ENCODE data around the gene BAZ1B. TPM values are rescaled to one million over a fixed set of nuclear protein-coding genes. Genes with fewer than 3 reads are reported as not detected.

The BAZ1B gene
- total RNA-seq, 1 experiment from 2014 or later: 107 TPM

DNA sequence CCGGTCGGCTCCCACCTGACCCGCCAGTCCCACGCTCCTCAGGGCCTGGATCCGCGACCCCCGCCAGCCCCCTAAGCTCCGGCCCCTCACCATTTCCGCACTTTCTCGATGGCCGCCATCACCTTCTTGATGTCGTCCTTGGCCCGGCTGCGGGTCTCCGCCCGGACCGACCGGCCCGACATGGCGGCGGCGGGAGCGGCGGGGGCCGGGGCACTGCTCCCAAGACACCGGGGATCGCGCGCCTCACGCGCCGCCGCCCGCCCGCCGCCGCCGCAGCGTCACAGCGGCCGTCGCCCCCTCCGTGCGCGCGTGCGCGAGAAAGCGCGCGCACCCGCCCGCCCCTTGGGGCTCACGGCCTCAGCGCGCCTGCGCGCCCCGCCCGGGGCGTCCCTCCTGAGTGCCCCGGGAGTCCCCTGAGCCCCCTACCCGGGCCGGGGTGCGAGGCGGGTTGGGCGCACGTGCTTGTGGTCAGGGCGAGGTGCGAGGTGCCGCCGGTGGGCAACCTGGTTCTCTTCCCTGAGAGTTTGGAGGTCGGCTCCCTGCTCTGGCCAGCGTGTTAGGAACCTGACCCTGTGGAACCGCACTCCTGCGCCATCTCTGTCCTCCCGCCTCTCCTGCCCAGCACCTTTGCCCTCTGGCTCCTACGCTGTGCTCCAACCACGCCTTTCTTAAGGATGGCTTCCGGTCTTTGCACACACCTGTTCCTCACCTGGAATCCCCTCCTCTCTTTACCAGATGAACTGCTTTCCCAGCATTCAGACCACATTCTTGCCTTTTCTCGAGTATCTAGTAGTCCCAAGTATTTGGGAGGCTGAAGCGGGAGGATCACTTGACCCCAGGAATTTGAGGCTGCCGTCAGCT, 35.5 kb upstream of the BAZ1B start, which contains the start of gene BCL7B:
BCL7B (minus strand) TSS at position 294 of the 861 bp plus-strand sequence; CDS start at position 182, 112 bp downstream.
- ChIA-PET POLR2A (interaction anchor here (0.5 to 1.1 kb wide), 5 partner anchors 9 to 115 kb away, joined by 3 to 7 read pairs (median 4); partner anchors contain the start of gene BAZ1B), CTCF (no interaction called here)
- no TSS peak for BruUV-seq (replicated peaks)
- ATAC-seq: peak; percentile 83
- TF ChIP-seq, protein P1, sequence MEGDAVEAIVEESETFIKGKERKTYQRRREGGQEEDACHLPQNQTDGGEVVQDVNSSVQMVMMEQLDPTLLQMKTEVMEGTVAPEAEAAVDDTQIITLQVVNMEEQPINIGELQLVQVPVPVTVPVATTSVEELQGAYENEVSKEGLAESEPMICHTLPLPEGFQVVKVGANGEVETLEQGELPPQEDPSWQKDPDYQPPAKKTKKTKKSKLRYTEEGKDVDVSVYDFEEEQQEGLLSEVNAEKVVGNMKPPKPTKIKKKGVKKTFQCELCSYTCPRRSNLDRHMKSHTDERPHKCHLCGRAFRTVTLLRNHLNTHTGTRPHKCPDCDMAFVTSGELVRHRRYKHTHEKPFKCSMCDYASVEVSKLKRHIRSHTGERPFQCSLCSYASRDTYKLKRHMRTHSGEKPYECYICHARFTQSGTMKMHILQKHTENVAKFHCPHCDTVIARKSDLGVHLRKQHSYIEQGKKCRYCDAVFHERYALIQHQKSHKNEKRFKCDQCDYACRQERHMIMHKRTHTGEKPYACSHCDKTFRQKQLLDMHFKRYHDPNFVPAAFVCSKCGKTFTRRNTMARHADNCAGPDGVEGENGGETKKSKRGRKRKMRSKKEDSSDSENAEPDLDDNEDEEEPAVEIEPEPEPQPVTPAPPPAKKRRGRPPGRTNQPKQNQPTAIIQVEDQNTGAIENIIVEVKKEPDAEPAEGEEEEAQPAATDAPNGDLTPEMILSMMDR (IDR thresholded peaks at IDR 0.05): no peak
- TF ChIP-seq POLR2AphosphoS5 (IDR thresholded peaks at IDR 0.05; ENCODE audit: low read depth, low read length) (peak; percentile 86), TCF7L2 (IDR thresholded peaks at IDR 0.05; ENCODE audit: low read depth, low read length) (0 out of 2 replicates have a peak, but pooled peaks have one; percentile 18)
- TF ChIP-seq, protein P2, sequence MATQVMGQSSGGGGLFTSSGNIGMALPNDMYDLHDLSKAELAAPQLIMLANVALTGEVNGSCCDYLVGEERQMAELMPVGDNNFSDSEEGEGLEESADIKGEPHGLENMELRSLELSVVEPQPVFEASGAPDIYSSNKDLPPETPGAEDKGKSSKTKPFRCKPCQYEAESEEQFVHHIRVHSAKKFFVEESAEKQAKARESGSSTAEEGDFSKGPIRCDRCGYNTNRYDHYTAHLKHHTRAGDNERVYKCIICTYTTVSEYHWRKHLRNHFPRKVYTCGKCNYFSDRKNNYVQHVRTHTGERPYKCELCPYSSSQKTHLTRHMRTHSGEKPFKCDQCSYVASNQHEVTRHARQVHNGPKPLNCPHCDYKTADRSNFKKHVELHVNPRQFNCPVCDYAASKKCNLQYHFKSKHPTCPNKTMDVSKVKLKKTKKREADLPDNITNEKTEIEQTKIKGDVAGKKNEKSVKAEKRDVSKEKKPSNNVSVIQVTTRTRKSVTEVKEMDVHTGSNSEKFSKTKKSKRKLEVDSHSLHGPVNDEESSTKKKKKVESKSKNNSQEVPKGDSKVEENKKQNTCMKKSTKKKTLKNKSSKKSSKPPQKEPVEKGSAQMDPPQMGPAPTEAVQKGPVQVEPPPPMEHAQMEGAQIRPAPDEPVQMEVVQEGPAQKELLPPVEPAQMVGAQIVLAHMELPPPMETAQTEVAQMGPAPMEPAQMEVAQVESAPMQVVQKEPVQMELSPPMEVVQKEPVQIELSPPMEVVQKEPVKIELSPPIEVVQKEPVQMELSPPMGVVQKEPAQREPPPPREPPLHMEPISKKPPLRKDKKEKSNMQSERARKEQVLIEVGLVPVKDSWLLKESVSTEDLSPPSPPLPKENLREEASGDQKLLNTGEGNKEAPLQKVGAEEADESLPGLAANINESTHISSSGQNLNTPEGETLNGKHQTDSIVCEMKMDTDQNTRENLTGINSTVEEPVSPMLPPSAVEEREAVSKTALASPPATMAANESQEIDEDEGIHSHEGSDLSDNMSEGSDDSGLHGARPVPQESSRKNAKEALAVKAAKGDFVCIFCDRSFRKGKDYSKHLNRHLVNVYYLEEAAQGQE (IDR thresholded peaks at IDR 0.05; ENCODE audit: insufficient read depth in 1 of 2, low read depth in 2 of 2, low read length in 1 of 2): 0 out of 4 replicates have a peak, but pooled peaks of 1 of the 2 experiments have one; percentile 30
- Histone ChIP-seq H3K27ac (ENCODE audit: low read length) (peak within 1 kb of the TSS; percentile 73), H3K9me3 (ENCODE audit: control insufficient read depth, insufficient read depth, low read depth, low read length) (no peaks in the 10 kb centered on the region), H3K36me3 (ENCODE audit: control insufficient read depth, insufficient read depth, low read length) (no peaks in the 10 kb centered on the region), H3K4me1 (ENCODE audit: control insufficient read depth, insufficient read depth, low read length) (peaks cover 11% of the 10 kb centered on the region), H3K4me3 (ENCODE audit: low read depth in 2 of 2, low read length in 2 of 2) (peak within 1 kb of the TSS; percentile 57 to 99), H3K27me3 (ENCODE audit: control insufficient read depth, insufficient read depth, low read length) (no peaks in the 10 kb centered on the region)
- in situ Hi-C loops (cut with HindIII; ENCODE audit: low pct_unique_long_range_greater_than_20kb, low sequenced_read_pairs) (no loop called here), intact Hi-C loops (cut with micrococcal nuclease; ENCODE audit: unreplicated experiment) (loop anchor here (5.0 kb wide), 1 partner anchor 35 kb away; the partner anchor contains the start of gene BAZ1B)
- peak; percentile 54 for DNase-seq (ENCODE audit: low read depth, low spot score)

DNA sequence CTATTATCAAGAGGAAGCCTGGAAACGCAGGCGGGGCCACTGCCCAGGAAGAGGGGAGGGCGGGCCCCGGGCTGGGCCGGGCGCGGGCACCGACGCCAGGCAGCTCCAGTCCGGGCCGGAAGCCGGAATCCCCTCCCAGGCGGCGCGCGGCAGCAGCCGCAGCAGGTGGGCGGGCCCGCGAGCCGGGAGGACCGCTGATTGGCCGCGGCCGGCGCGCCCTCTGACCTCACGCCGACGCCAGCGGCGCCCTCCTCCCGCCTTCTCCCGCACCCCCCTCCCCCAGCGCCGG, 35.0 kb upstream of the BAZ1B start:
- ATAC-seq (peak; percentile 95), DNase-seq (ENCODE audit: low read depth, low spot score) (peak; percentile 56)
- Histone ChIP-seq H3K4me1 (ENCODE audit: control insufficient read depth, insufficient read depth, low read length) (peaks cover 11% of the 10 kb centered on the region), H3K9me3 (ENCODE audit: control insufficient read depth, insufficient read depth, low read depth, low read length) (no peaks in the 10 kb centered on the region), H3K27ac (ENCODE audit: low read length) (peak overlapping the region; percentile 52), H3K4me3 (ENCODE audit: low read depth in 2 of 2, low read length in 2 of 2) (peak overlapping the region; percentile 57 to 99), H3K36me3 (ENCODE audit: control insufficient read depth, insufficient read depth, low read length) (no peaks in the 10 kb centered on the region), H3K27me3 (ENCODE audit: control insufficient read depth, insufficient read depth, low read length) (no peaks in the 10 kb centered on the region)
- intact Hi-C loops (cut with micrococcal nuclease; ENCODE audit: unreplicated experiment): loop anchor here (5.0 kb wide), 1 partner anchor 35 kb away; the partner anchor contains the start of gene BAZ1B
- no TSS peak for BruUV-seq (replicated peaks)
- POLR2A ChIA-PET: interaction anchor here (0.6 to 1.1 kb wide), 4 partner anchors 10 to 115 kb away, joined by 4 to 7 read pairs (median 5); partner anchors contain the start of gene BAZ1B
- in situ Hi-C loops (cut with HindIII; ENCODE audit: low pct_unique_long_range_greater_than_20kb, low sequenced_read_pairs): no loop called here
- CTCF ChIA-PET: interaction anchor here (0.6 kb wide), 1 partner anchor 97 kb away, joined by 3 read pairs; no protein-coding TSS in a partner anchor
- TF ChIP-seq, protein P1 (IDR thresholded peaks at IDR 0.05): no peak
- TF ChIP-seq SIN3A (IDR thresholded peaks at IDR 0.05; ENCODE audit: borderline replicate concordance, insufficient read depth, low read depth, low read length): peak; percentile 91; the same call in 1 of the 2 replicates
- TF ChIP-seq POLR2AphosphoS5 (IDR thresholded peaks at IDR 0.05; ENCODE audit: low read depth, low read length): peak; percentile 34; the same call in 1 of the 2 replicates
